Peyer's patch (tissue), 4 donors: Measurements from ENCODE around the gene GNGT2.

Source experiments
- POLR2A ChIP-seq, 2 donors: fragments of 450-650 bp; IDR thresholded peaks; one replicate each; pipeline ENCODE4 v1.5.1; 2017; ENCODE audit warnings: antibody characterized with exemption in 2 of 2, mild to moderate bottlenecking in 2 of 2, moderate library complexity in 2 of 2
- TF ChIP-seq, protein P1 (sequence below), 6 experiments: fragments of 450-650 bp in 4 of 6; fragments of 200-600 bp in 2 of 6; sonication (generic) in 1 of 6; IDR thresholded peaks; one replicate each; pipeline ENCODE4 v1.5.1; 2017 to 2019; ENCODE audit warnings: antibody characterized with exemption in 6 of 6, mild to moderate bottlenecking in 3 of 6, moderate library complexity in 1 of 6

DNA sequence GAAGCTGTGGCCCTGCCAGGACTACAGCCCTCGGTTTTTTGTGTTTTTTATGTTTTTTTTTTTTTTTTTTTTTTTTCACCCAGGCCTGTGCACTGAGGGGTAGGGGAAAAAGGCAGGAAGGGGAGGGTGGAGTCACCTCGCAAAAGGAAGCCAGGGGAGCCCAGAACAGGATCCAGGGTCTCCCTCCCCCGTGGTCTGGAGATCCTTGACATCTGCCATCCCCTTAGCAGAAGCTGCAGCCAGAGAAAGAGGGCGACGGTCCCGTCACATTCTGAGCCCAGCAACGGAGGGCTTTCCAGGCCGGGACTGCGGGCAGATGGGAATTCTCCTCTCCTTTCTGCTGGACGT lies 49.3 kb upstream of the GNGT2 start:
- TF ChIP-seq, protein P1, sequence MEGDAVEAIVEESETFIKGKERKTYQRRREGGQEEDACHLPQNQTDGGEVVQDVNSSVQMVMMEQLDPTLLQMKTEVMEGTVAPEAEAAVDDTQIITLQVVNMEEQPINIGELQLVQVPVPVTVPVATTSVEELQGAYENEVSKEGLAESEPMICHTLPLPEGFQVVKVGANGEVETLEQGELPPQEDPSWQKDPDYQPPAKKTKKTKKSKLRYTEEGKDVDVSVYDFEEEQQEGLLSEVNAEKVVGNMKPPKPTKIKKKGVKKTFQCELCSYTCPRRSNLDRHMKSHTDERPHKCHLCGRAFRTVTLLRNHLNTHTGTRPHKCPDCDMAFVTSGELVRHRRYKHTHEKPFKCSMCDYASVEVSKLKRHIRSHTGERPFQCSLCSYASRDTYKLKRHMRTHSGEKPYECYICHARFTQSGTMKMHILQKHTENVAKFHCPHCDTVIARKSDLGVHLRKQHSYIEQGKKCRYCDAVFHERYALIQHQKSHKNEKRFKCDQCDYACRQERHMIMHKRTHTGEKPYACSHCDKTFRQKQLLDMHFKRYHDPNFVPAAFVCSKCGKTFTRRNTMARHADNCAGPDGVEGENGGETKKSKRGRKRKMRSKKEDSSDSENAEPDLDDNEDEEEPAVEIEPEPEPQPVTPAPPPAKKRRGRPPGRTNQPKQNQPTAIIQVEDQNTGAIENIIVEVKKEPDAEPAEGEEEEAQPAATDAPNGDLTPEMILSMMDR (IDR thresholded peaks at IDR 0.05): no peak
- no peak for TF ChIP-seq POLR2A (IDR thresholded peaks at IDR 0.05)
